WTC11 (cell line): ENCODE results near the gene ING2. TPM values are rescaled to one million over a fixed set of nuclear protein-coding genes. Genes with fewer than 3 reads are reported as not detected.

Experiments used
- ATAC-seq: fragments of 200-7000 bp; cut with Tn5 transposase; 2 replicates; pipeline ENCODE4 v1.10.0; 2021; ENCODE audit warnings: mild to moderate bottlenecking, moderate library complexity
- CTCF ChIA-PET: fragments of 300-600 bp; sonication (Branson Sonifier 250); formaldehyde crosslinking; loops from one replicate; lab custom pipeline; 2021; ENCODE audit warnings: antibody characterized with exemption; lab: Charles Lee
- POLR2A ChIA-PET: fragments of 350-600 bp; sonication (Branson Sonifier 250); formaldehyde crosslinking; loops from one replicate; lab custom pipeline; 2021; ENCODE audit warnings: antibody characterized with exemption; lab: Charles Lee
- DNase-seq: peaks from one replicate; pipeline ENCODE4 v3.0.0; 2021; ENCODE audit warnings: low spot score
- H3K27ac Mint-ChIP-seq: 2 replicates; pipeline ENCODE4 v1.8.0; 2021; ENCODE audit warnings: mixed read lengths
- H3K27me3 Mint-ChIP-seq: 2 replicates; pipeline ENCODE4 v1.8.0; 2021; ENCODE audit warnings: low read depth, mild to moderate bottlenecking, moderate library complexity, mixed read lengths
- H3K36me3 Mint-ChIP-seq: 2 replicates; pipeline ENCODE4 v1.8.0; 2021; ENCODE audit warnings: mixed read lengths
- H3K4me1 Mint-ChIP-seq: 2 replicates; pipeline ENCODE4 v1.8.0; 2022; ENCODE audit warnings: mixed read lengths
- H3K4me3 Mint-ChIP-seq: 2 replicates; pipeline ENCODE4 v1.8.0; 2021; ENCODE audit warnings: mild to moderate bottlenecking, moderate library complexity, mixed read lengths
- H3K9me3 Mint-ChIP-seq: 2 replicates; pipeline ENCODE4 v1.8.0; 2021; ENCODE audit warnings: mixed read lengths
- ATF1 ChIP-seq: sonication (generic); formaldehyde crosslinking; IDR thresholded peaks from 2 replicates; pipeline ENCODE4 v1.8.1; 2023; ENCODE audit warnings: mild to moderate bottlenecking, moderate library complexity, missing genetic modification reagents
- CBFB ChIP-seq: sonication (generic); formaldehyde crosslinking; IDR thresholded peaks from 2 replicates; pipeline ENCODE4 v1.8.1; 2022; ENCODE audit warnings: mild to moderate bottlenecking, low read depth, missing genetic modification reagents
- EMX1 ChIP-seq: fragments of 250-450 bp; sonication (Bioruptor Pico); IDR thresholded peaks from 2 replicates; pipeline ENCODE4 v1.8.0; 2021; ENCODE audit warnings: mild to moderate bottlenecking
- ESRRA ChIP-seq: sonication (generic); formaldehyde crosslinking; IDR thresholded peaks from 2 replicates; pipeline ENCODE4 v1.8.1; 2022; ENCODE audit warnings: mild to moderate bottlenecking, missing genetic modification reagents, borderline replicate concordance
- FOXP1 ChIP-seq: sonication (generic); formaldehyde crosslinking; IDR thresholded peaks from 2 replicates; pipeline ENCODE4 v1.8.0; 2022; ENCODE audit warnings: missing genetic modification reagents, mild to moderate bottlenecking, moderate library complexity, borderline replicate concordance
- GTF2I ChIP-seq: fragments of 250-450 bp; sonication (Bioruptor Pico); conservative IDR thresholded peaks from 2 replicates; pipeline ENCODE4 v1.4.0; 2021; ENCODE audit warnings: mild to moderate bottlenecking
- NFATC4 ChIP-seq: fragments of 250-450 bp; sonication (Bioruptor Pico); IDR thresholded peaks from 2 replicates; pipeline ENCODE4 v1.9.0; 2021; ENCODE audit warnings: mild to moderate bottlenecking
- PRRX2 ChIP-seq: fragments of 250-450 bp; sonication (Bioruptor Pico); IDR thresholded peaks from 2 replicates; pipeline ENCODE4 v1.8.0; 2021; ENCODE audit warnings: mild to moderate bottlenecking
- SP1 ChIP-seq: sonication (generic); formaldehyde crosslinking; conservative IDR thresholded peaks from 2 replicates; pipeline ENCODE4 v1.8.1; 2022; ENCODE audit warnings: missing genetic modification reagents
- TCF7 ChIP-seq: sonication (generic); formaldehyde crosslinking; IDR thresholded peaks from 2 replicates; pipeline ENCODE4 v1.8.0; 2022; ENCODE audit warnings: mild to moderate bottlenecking, low read depth, missing genetic modification reagents, moderate library complexity
- TP53 ChIP-seq: sonication (generic); formaldehyde crosslinking; IDR thresholded peaks from 2 replicates; pipeline ENCODE4 v1.8.1; 2023; ENCODE audit warnings: mild to moderate bottlenecking, missing genetic modification reagents
- ZNF138 ChIP-seq: sonication (generic); formaldehyde crosslinking; conservative IDR thresholded peaks from 2 replicates; pipeline ENCODE4 v1.8.1; 2022; ENCODE audit warnings: mild to moderate bottlenecking, moderate library complexity, missing genetic modification reagents
- total RNA-seq: library from RNA; stranded (reverse); gene quantifications from 3 replicates; pipeline ENCODE4 v1.2.3, GENCODE V29; 2021
- TF ChIP-seq, protein P1 (sequence below): sonication (generic); formaldehyde crosslinking; IDR thresholded peaks from 2 replicates; pipeline ENCODE4 v1.8.1; 2023; ENCODE audit warnings: mild to moderate bottlenecking, missing genetic modification reagents, borderline replicate concordance
- TF ChIP-seq, protein P2 (sequence below): fragments of 250-450 bp; sonication (Bioruptor Pico); IDR thresholded peaks from 2 replicates; pipeline ENCODE4 v1.9.0; 2021; ENCODE audit warnings: mild to moderate bottlenecking
- TF ChIP-seq, protein P3 (sequence below): sonication (generic); formaldehyde crosslinking; IDR thresholded peaks from 2 replicates; pipeline ENCODE4 v1.8.1; 2022; ENCODE audit warnings: mild to moderate bottlenecking, missing genetic modification reagents, moderate library complexity, borderline replicate concordance
- TF ChIP-seq, protein P4 (sequence below): sonication (generic); formaldehyde crosslinking; IDR thresholded peaks from 2 replicates; pipeline ENCODE4 v1.8.0; 2022; ENCODE audit warnings: mild to moderate bottlenecking, missing genetic modification reagents
- TF ChIP-seq, protein P5 (sequence below): sonication (generic); formaldehyde crosslinking; IDR thresholded peaks from 2 replicates; pipeline ENCODE4 v1.8.1; 2023; ENCODE audit warnings: mild to moderate bottlenecking, moderate library complexity, missing genetic modification reagents

ING2 gene
- total RNA-seq, 1 experiment from 2014 or later = 12.0 TPM

DNA sequence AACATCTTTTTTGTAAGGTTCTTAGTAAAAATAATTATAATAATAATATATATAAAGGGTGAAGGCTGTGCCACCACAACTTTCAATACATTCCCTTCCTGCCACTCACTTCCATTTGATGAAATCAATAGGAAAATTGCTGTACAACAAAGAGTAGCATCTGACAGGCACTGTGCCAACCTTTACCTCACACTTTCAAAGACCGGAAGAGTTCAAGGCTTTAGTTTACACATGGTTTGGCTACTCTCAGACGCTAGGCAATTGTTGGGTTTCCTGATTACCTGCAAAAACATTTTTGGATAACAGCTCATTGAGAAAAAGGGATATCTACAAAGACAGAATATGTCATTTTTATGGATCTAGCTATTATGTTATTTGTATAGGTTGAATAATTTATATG, 5.5 kb upstream of the ING2 start:
- Mint-ChIP-seq H3K4me1 (peaks cover 27% of the 10 kb centered on the region), H3K4me3 (no peak overlapping the region), H3K9me3 (no peaks in the 10 kb centered on the region), H3K27me3 (no peaks in the 10 kb centered on the region), H3K36me3 (no peaks in the 10 kb centered on the region), H3K27ac (no peak overlapping the region)
- no peak for ATAC-seq
- CTCF ChIA-PET = no interaction called here
- DNase-seq = no peak
- POLR2A ChIA-PET = interaction anchor here (0.7 kb wide), 1 partner anchor 1227 kb away, joined by 4 read pairs; no protein-coding TSS in a partner anchor
- TF ChIP-seq PRRX2 (no peak), NFATC4 (CRISPR knock-in tag) (no peak)

DNA sequence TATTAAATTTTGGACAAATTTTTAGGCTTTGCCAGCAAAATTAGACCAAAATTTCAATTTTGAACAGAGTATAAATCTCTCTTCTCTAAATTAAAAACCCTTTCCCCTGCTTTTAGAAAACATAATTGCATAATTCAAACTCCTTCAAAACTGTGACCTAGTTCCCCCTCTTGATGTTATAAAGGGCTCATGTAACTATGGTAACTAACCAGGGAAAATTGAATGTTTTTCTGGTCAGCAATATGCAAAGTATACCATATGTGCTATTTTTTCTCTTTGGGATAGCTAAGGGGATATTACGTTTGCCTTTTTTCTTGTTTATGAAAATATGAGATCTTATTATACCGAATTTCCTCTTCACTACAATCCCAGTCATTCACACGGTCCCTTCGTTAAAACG, 5.1 kb upstream of the ING2 start:
- no peak for DNase-seq
- TF ChIP-seq, protein P1, sequence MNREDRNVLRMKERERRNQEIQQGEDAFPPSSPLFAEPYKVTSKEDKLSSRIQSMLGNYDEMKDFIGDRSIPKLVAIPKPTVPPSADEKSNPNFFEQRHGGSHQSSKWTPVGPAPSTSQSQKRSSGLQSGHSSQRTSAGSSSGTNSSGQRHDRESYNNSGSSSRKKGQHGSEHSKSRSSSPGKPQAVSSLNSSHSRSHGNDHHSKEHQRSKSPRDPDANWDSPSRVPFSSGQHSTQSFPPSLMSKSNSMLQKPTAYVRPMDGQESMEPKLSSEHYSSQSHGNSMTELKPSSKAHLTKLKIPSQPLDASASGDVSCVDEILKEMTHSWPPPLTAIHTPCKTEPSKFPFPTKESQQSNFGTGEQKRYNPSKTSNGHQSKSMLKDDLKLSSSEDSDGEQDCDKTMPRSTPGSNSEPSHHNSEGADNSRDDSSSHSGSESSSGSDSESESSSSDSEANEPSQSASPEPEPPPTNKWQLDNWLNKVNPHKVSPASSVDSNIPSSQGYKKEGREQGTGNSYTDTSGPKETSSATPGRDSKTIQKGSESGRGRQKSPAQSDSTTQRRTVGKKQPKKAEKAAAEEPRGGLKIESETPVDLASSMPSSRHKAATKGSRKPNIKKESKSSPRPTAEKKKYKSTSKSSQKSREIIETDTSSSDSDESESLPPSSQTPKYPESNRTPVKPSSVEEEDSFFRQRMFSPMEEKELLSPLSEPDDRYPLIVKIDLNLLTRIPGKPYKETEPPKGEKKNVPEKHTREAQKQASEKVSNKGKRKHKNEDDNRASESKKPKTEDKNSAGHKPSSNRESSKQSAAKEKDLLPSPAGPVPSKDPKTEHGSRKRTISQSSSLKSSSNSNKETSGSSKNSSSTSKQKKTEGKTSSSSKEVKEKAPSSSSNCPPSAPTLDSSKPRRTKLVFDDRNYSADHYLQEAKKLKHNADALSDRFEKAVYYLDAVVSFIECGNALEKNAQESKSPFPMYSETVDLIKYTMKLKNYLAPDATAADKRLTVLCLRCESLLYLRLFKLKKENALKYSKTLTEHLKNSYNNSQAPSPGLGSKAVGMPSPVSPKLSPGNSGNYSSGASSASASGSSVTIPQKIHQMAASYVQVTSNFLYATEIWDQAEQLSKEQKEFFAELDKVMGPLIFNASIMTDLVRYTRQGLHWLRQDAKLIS (CRISPR knock-in tag) = no peak
- no peak for TF ChIP-seq ZNF138 (CRISPR knock-in tag)
- TF ChIP-seq SP1 (CRISPR knock-in tag) = no peak
- TF ChIP-seq, protein P2, sequence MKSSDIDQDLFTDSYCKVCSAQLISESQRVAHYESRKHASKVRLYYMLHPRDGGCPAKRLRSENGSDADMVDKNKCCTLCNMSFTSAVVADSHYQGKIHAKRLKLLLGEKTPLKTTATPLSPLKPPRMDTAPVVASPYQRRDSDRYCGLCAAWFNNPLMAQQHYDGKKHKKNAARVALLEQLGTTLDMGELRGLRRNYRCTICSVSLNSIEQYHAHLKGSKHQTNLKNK = no peak
- TF ChIP-seq TCF7 = no peak
- TF ChIP-seq ATF1 (CRISPR knock-in tag) = no peak
- no peak for TF ChIP-seq ESRRA (CRISPR knock-in tag)
- TF ChIP-seq TP53 (CRISPR knock-in tag) = no peak
- Mint-ChIP-seq H3K36me3 (no peaks in the 10 kb centered on the region), H3K27me3 (no peaks in the 10 kb centered on the region), H3K9me3 (no peaks in the 10 kb centered on the region), H3K4me1 (peaks cover 26% of the 10 kb centered on the region), H3K4me3 (no peak overlapping the region), H3K27ac (no peak overlapping the region)
- no peak for ATAC-seq
- CTCF ChIA-PET = no interaction called here
- POLR2A ChIA-PET = no interaction called here

DNA sequence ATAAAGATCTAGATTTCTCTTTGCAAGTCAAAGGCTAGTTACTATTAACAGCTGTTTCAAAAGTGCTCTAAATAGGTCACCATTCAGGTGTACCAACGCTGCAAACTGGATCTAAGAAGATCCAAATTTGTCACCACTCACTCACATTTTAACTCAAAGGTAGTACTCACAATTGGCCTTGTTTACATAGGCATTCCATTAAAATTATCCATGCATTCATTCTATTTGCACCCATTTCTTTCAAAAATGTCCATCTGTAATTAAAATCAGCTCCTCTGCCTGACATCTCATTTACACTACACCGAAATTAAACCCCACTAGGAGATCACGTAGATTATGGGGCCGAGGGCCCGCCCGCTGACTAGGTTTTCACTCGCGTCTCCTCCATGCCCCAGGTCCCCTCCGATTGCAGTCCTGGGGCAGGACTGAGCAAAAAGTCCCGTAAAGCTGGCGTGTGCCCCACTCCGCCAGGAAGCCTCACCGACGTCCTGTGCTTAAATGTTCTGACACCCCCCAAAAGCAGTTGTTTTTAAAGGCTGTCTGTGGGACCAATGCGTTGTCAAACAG, 1.3 kb upstream of the ING2 start:
- Mint-ChIP-seq H3K4me1 (peaks cover 18% of the 10 kb centered on the region), H3K27ac (peak overlapping the region; percentile 98), H3K9me3 (no peaks in the 10 kb centered on the region), H3K27me3 (no peaks in the 10 kb centered on the region), H3K4me3 (peak overlapping the region; percentile 87), H3K36me3 (no peaks in the 10 kb centered on the region)
- CTCF ChIA-PET = interaction anchor here (0.8 to 1.2 kb wide), 7 partner anchors 13 to 100 kb away, joined by 3 to 5 read pairs (median 3); no protein-coding TSS in a partner anchor
- TF ChIP-seq, protein P3, sequence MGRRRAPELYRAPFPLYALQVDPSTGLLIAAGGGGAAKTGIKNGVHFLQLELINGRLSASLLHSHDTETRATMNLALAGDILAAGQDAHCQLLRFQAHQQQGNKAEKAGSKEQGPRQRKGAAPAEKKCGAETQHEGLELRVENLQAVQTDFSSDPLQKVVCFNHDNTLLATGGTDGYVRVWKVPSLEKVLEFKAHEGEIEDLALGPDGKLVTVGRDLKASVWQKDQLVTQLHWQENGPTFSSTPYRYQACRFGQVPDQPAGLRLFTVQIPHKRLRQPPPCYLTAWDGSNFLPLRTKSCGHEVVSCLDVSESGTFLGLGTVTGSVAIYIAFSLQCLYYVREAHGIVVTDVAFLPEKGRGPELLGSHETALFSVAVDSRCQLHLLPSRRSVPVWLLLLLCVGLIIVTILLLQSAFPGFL = no peak
- TF ChIP-seq FOXP1 (no peak), GTF2I (CRISPR knock-in tag) (no peak), EMX1 (CRISPR knock-in tag) (no peak), ATF1 (CRISPR knock-in tag) (no peak), CBFB (CRISPR knock-in tag) (no peak)
- TF ChIP-seq, protein P4, sequence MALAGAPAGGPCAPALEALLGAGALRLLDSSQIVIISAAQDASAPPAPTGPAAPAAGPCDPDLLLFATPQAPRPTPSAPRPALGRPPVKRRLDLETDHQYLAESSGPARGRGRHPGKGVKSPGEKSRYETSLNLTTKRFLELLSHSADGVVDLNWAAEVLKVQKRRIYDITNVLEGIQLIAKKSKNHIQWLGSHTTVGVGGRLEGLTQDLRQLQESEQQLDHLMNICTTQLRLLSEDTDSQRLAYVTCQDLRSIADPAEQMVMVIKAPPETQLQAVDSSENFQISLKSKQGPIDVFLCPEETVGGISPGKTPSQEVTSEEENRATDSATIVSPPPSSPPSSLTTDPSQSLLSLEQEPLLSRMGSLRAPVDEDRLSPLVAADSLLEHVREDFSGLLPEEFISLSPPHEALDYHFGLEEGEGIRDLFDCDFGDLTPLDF (CRISPR knock-in tag) = no peak
- TF ChIP-seq, protein P5, sequence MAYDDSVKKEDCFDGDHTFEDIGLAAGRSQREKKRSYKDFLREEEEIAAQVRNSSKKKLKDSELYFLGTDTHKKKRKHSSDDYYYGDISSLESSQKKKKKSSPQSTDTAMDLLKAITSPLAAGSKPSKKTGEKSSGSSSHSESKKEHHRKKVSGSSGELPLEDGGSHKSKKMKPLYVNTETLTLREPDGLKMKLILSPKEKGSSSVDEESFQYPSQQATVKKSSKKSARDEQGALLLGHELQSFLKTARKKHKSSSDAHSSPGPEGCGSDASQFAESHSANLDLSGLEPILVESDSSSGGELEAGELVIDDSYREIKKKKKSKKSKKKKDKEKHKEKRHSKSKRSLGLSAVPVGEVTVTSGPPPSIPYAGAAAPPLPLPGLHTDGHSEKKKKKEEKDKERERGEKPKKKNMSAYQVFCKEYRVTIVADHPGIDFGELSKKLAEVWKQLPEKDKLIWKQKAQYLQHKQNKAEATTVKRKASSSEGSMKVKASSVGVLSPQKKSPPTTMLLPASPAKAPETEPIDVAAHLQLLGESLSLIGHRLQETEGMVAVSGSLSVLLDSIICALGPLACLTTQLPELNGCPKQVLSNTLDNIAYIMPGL (CRISPR knock-in tag) = no peak
- ATAC-seq (no peak; the same call in 1 of the 2 replicates), DNase-seq (no peak)
- POLR2A ChIA-PET = interaction anchor here (2.1 kb wide), 1 partner anchor 60 kb away, joined by 12 read pairs; the partner anchor contains the start of gene CDKN2AIP
